KBM-7 (cell line): ENCODE results near the gene RTP5.

Source experiments
- DNase-seq: peaks from one replicate; pipeline ENCODE4 v3.0.0-alpha.2; 2015
- in situ Hi-C: fragments of 300-500 bp; cut with MboI; formaldehyde crosslinking; loops from 2 replicates; pipeline ENCODE4 v1.14.3; 2020; ENCODE audit warnings: low sequenced_read_pairs, low pct_unique_long_range_greater_than_20kb, mixed read lengths

Gene RTP5

DNA sequence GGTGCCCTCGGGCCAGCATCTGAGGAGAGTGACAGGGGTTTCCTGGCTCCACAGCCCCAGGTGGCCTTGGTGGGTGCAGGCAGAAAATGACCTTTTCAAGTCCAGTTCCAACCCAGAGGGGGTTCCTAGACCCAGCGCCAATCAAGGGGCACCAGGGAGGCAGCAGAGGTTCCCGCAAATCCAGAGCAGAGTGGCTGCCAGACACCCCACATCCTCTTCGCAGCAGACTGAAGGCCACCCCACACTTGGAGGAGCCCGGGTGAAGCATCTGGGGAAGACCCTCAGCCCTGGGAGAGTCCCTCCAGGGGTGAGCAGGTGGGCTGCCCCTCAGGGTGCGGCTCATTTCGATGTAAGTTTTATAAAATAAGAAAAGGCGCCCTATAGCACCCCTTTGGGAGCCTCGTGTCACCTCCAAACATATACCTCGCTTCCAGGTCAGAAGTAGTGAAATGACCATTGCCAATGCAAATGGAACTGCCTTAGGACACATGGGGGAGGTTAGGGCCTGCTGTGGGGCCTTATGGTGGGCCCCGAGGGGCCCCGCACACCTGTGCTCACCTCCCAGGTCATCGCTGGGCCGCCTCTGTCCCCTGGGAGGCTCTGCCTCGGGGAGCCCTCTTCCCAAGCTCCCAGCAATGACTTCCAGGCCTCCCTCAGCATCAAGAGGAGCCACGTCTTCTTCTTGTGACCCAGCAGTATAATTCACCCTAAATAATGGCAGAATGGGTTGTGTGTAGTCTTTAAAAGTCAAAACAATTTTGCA lies 11.0 kb downstream of the RTP5 start:
- no peak for DNase-seq
- in situ Hi-C loops: no loop called here

DNA sequence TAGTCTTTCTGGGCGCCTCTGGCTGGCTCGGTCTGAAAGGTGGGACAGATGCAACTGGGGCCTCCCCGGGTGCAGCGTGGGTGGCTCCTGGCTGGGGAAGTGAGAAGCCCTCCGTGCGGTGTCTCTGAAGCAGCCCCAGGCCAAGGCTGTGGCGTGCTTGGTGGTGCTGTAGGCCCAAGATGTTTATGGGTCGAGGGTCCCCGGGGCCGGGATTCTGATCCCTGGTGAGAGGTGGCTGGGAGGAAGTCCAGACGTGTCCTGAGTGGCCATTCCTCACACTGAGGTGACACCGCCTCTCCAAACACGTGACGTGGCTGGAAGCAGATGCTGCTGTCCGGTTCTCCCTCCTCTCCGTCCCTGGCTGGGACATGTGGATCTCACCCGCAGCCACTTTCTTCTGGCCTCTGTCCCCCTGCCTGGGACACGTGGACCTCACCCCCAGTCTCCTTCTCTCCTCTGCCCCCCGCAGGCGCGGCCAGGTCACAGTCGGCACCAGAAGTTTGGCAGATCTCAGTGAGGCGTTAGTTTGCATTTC lies 12.6 kb downstream of the RTP5 start:
- in situ Hi-C loops: no loop called here
- peak; percentile 83 for DNase-seq

DNA sequence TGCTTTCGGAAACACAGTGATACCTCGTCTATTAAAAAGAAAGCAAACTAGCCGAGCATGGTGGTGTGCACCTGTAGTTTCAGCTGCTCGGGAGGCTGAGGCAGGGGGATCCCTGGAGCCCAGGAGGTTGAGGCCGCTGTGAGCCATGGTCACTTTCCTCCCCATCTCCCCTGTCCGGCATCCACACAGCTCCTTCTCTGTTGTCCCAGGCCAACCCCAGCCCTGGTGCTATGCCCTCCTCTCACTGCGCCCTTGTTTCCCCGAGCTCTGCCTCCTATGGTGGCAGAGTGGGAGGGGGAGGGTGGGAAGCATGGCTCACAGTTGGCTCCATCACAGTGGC lies 15.4 kb downstream of the RTP5 start:
- in situ Hi-C loops: no loop called here
- no peak for DNase-seq

DNA sequence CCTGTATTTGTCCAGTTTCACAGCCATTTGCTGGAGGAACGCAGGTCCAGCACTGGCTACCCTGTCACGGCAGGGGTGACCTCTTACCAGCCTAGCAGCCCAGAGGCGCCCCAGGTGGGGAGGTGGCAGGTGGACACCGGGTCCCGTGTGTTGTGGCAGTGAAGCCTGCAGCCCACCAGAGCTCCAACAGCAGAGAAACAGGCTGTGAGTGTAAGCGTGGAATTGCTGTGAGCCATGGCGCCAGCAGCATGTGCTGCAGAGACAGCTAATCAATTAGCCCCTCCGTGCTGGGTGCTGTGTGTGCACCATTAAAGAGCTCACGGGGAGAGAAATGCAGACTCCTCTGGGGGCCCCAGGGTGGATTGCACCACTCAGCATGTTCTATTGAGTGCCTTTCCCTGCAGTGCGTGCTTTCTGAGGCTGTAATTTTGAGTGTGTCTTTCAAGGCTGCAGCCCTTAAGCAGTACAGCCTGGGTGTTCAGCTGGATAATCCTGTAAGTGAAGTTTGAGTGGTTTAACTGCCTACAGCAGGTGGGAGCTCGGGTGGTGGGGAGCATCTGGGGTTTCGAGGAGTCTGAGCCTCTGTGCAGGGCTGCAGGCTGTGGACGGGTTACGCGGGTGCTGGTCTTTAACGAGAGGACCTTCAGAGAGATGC lies 15.9 kb downstream of the RTP5 start:
- no peak for DNase-seq
- in situ Hi-C loops: no loop called here

DNA sequence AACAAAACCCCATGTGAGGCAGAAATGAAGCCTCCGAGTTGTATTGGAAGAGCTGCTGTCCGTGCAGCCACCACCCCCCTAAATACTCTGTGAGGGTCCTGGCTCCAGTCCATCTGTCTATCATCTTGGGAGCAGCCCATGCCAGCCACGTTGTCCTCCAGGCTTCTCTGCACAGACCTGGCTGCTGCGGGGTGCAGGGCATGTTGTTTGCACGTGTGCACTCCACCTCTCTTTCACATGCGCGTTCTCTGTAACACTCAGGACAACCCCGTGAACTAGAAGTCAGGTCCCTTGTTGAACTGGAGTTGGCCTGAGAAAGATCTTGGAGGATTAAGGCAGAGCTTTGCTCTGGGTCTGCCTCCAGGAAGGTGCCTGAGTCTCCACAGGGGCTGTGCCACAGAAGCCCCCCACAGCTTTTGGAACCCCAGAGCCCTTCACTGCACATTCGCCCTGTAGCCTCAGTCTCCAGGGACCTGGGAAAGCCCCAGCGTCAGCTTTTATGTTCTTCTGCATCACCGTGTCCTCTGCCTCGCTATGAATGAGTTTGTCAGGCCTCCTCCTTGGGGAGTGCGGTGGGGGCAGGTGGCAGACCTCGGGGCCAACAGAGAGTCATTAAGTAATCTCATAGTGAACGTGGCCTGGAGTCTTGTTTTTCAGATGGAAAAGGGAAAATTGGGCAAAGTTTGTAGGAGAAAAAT lies 16.6 kb downstream of the RTP5 start:
- in situ Hi-C loops: no loop called here
- DNase-seq: no peak

DNA sequence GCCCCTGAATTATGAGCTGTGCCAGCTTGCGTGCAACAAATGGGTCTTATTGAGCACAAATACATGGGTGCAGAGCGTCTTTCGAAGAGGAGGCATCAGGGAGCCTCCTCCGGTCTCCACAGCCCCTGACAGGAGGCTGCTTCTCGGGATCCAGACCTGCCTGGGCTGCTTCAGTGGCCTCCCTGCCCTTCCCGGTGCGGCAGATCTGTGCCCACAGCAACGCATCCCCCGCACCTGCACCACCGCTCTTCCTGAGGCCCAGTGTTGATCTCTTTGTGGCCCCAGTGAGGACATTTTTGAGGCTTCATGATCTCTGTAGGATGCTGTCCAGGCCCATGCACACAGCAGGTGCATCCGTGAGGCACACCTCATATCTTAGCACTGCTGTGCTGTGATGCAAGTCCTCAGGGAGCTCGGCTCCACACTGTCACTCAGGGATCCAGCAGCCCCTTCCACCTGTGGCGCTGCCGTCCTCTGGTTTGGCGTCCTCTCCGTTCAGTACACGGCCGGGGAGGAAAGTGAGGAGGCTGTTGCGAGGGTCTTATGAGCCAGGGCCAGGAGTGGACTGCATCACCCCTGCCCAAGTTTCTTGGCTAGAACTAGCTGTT lies 17.4 kb downstream of the RTP5 start:
- in situ Hi-C loops: no loop called here
- no peak for DNase-seq

DNA sequence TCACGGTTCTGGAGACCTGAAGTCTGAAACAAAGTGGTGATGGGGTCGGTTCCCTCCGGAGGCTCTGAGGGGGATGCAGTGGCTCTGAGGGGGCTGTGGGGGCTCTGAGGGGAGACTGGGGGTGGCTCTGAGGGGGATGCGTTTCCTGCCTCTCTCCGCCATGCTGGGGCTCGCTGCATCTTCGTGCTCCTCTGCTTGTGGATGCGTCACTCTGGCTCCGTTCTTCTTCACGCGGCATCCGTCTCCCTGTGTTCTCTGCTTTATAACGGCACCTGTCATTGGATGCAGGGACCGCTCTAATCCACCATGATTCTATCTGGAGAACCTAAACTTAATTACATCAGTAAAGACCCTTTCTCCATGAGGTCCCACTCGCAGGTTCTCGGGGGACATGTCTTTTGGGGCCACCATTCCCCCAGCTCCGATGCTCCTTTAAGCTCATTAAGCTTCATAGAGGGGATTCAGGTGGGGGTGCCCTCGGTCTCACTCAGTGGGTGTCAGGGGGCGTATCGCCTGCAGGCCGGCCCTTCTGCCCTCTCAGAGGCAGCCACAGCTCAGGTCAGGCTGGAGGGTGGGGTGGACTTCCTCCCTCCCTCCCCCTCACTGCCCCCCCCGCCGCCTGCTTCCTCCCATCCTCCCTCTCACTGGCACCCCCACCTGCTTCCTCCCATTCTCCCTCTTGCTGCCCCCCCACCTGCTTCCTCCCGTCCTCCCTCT lies 18.4 kb downstream of the RTP5 start:
- in situ Hi-C loops: no loop called here
- no peak for DNase-seq

DNA sequence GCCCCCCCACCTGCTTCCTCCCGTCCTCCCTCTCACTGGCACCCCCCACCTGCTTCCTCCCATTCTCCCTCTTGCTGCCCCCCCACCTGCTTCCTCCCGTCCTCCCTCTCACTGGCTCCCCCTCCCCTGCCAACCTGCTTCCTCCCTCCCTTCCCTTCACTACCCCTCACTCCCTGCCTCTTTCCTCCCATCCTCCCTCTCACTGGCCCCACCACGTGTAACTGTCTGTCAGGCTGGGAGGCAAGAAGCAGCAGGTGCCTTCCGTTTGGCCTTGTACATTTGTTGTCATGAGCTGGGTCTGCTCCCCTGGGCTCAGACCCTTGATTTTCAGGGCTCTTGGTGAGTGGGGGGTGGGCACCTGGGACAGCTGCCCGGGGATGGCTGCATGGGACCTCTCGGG lies 19.1 kb downstream of the RTP5 start:
- in situ Hi-C loops: no loop called here
- DNase-seq: peak; percentile 26

DNA sequence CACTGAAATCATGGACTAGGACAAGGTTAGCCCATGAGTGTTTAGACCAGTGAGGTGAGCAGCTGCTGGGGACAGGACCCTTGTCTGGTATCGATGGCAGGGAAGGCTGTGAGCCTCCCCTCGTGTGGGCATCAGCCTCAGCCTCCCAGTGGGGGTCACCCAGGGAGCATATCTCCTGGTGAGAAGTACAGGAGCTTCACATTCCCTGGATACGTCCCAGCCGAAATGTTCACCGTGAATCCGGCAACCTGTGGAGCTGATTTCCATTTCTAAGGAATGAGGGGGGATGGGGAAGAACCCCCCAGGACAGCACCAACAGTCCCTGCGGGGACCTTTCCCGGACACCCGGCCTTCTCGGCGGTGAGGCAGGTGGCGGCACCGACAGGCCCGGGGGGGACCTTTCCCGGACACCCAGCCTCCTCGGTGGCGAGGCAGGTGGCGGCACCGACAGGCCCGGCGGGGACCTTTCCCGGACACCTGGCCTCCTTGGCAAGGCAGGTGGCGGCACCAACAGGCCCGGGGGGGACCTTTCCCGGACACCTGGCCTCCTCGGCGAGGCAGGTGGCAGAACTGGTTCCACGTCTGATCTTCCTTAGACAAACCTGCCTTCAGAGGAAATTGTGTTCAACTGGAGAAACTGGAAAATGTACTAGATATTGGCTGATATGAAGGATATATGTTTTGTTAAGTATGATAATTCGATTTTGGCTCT lies 21.2 kb downstream of the RTP5 start:
- no peak for DNase-seq
- in situ Hi-C loops: no loop called here

DNA sequence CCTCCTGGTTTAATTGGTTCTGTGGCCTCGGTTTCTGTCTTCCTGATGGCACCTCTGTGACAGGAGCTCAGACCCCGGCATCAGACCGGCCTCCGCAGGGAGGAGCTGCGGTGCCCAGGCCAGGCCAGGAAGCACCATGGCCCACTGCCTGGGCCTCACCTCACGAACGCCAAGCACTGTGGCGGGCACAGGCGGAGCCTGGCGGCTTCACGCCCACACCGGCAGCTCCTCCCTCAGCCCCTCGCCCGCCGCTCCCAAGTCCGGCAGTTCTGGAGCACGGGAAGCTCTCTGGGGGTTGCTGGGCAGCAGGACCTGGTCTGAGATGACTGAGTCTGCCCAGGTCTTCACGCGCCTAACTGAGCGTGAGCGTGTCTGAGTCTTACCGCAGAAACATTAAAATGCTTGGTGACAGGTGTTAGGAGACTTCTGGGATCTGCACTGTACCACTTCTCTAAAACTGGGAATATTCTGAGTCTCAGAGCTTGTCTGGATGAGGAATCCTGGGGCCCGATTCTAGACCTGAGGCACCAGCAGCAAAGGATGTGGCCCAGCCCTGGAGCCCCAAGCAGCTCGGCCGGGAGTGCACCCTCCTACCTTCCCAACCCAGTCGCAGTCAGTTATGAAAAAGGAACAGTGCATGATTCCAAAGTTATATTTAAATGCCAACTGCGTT lies 21.9 kb downstream of the RTP5 start:
- DNase-seq: no peak
- in situ Hi-C loops: no loop called here

DNA sequence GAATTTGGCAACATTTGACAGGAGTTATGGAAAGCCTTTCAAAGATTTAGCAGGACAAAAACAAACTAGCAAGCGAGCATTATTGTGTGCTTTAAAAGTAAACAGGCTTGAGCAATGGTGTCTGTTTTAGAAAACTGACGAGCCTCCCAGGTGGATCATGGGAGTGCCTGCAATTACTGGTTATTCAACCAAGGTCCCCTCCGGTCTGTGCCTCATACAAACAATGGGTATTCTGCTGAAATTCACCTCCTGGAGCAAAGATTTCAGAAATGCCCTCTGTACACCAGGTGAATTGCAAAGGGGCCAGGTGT lies 22.4 kb downstream of the RTP5 start:
- in situ Hi-C loops: no loop called here
- DNase-seq: no peak

DNA sequence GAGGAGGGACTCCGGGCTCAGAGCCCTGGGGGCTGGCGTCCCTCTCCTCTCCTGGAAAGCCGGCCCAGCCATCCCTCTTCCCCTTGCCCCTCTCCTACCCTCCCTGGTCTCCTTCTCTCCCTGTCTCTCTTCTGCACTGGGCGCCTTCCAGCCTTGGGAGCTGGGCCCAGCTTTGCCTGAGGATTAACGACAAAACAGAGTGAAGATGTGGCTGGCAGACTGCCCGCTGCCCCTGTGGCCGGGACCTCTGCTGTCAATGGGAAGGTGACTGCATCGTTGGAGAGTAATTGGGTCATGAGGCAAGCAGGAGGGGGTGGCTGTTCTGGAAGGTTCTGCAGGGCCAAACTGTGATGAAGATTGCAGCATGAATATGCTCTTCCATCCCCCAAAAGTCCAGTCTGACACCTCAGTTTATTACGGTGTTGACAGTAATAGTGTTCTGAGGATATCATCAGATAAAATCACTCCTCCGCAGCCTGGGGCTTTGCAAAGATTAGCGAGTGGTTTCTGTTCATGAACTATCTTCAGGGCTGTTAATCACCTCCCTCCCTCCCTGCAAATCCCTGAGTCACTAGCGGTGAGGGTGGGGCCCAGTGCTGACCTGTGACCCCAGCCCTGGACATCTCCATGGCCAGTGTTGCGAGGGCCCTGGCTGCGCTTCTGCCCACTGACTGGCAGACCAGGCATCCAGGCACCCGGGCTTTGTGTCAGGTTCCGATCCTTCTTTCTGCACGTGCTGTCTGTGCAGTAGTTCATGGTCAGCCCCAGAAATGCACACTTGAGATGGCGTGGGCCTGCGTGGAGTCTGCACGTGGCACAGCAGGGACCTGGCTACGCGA lies 23.0 kb downstream of the RTP5 start:
- DNase-seq: peak; percentile 15
- in situ Hi-C loops: no loop called here

DNA sequence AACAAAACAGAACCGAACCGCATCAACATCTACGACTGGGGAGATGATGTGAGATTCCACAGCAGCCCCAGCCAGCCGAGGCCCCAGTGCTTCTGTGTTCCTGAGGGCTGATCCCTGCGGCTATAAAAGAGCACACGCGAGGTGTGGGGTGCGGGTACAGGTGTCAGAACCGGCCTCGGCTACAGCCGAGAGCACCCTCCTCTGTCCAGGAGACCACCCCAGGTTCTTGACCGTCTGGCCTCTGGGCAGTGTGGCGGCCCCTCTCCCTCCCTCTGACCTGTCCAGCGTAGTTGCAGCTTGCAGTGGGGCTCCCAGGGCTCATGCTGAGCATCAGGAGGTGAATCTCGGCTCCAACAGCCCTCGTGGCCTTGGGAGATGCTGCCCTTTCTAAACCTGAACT lies 23.7 kb downstream of the RTP5 start:
- no peak for DNase-seq
- in situ Hi-C loops: no loop called here

DNA sequence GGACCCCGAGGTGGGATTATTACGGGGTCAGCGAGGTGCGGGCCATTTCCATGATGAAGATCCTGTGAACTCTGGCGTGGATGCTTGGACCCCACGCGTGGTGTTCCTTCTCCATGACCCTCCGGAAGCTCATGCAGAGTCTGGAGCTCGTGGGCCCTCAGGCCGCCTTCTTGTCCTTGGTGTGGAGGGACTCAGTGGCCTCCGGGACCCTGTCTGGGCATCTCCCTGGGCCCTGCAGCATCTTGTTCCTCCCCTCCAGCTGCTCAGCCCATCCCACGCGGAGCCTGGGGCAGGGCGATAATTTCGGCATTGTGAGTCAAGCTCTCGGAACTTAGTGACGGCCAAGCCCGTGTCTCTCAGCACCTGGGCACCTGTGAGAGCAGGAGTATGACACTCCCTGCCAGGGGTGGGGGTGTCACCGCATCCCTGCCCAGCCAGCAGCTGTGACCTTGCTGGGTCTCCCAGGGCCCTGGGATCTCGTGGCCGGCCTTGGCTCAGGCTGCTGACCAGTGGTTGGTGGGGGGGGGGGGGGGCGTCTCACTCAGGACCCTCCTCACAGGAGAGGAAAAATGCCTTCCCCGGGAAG lies 24.6 kb downstream of the RTP5 start:
- in situ Hi-C loops: no loop called here
- no peak for DNase-seq

DNA sequence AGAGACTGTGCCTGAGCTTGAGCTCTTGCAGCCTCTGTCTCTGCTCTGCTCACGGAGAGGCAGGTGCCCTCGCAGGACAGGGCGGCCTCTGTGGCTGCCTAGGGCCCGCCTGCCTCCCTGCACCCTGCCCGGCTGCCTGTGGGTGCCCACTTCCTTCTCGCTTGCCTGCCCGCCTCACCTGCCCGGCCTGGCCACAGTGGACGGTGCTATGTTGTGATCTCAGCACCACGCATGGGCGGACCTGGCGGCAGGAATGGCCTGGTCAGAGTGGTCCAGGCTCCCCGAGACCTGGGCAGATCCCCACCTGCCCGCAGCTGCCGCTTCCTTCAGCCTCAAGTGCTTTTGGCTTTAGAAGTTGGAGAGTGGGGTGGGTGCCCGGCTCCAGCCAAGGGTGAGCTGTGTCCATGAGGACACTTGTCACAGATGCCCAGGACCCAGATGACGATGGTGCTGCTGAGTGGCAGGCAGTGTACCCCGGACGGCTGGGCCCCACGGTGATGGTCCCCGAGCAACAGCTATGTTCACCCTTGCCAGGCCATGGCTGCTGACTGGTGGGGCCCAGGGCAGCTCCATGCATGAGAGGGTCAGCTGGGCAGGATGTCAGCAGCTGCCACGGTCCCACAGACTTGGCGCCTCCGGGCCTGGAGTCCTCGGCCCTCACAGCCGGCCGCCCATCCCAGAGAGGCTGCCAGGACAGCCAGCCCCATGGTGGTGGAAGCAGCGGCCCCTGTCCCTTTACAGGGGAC lies 25.3 kb downstream of the RTP5 start:
- in situ Hi-C loops: no loop called here
- no peak for DNase-seq

DNA sequence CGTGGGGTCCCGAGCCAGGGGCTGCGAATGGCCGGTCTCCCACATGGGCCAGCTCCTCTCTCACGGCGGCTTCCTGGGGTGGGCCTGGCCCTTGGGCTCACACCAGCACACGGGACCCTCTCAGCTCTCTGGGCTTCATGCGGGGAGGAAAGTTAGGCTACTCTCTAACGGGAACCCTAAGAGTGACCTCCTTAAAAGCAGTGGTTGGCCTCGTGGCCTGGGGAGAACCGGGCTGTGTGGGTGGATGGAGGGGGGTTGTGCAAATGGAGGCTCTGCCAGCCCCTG lies 25.8 kb downstream of the RTP5 start:
- no peak for DNase-seq
- in situ Hi-C loops: no loop called here
